ENCODE results near the gene ASL.
"Not testable (repeated sequence)": the region's sequence is repeated elsewhere in the genome, so short reads cannot be mapped to it uniquely, and the experiment has no call there.

The ASL gene

GRCh38 chr7:66118603-66119002 is 43.0 kb downstream of the ASL start:
- FAIRE-seq (no peak), DNase-seq (ENCODE audit: insufficient read length, low spot score) (no peak)
- TF ChIP-seq CTCF (IDR thresholded peaks at IDR 0.05; ENCODE audit: insufficient read depth, missing control alignments) = no peak

DNA sequence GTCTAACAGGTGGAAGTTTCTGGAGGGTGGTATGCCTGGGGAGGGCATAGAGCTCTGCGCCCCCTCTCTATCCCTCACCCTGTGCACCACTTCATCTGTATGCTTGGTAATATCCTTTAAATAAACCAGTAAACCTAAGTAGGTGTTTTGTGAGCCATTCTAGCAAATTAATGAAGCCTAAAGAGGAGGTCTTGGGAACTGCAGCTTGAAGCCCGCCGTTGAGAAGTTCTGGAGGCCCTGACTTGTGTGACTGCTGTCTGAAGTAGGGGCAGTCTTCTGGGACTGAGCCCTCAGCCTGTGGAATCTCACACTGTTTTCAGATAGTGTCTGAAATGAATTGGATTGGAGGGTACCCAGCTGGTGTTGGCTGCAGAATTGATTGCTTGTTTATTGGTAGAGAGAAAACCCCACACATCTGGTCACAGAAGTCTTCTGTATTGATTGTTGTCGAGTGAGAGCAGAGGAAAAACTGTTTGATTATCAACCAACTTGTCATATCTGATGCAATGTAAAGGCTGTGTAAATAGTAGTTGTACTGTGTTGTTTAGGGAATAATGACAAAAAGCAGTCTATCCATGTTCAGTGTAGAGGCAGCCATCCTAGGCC is 43.7 kb downstream of the ASL start:
- TF ChIP-seq CTCF (IDR thresholded peaks at IDR 0.05; ENCODE audit: insufficient read depth, missing control alignments) = no peak
- FAIRE-seq (no peak), DNase-seq (ENCODE audit: insufficient read length, low spot score) (no peak)

DNA sequence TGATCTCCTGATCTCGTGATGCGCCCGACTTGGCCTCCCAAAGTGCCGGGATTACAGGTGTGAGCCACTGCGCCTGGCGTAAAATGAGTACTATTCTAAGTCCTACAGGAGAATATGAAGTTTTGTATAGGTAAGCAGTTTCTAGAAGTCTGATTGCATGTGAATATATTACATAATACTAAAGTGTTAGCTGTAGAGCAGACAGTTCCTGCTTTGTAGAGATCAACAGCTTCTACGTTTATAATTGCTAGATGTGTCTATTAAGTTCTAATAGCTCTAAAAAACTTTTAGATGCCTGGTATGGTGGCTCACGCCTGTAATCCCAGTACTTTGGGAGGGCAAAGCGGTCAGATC is 47.5 kb downstream of the ASL start:
- DNase-seq (ENCODE audit: insufficient read length, low spot score) (no peak), FAIRE-seq (no peak)
- no peak for TF ChIP-seq CTCF (IDR thresholded peaks at IDR 0.05; ENCODE audit: insufficient read depth, missing control alignments)

- DNase-seq (ENCODE audit: insufficient read length, low spot score); FAIRE-seq: not testable (repeated sequence)
Measured at GRCh38 chr7:66124569-66124861, 48.9 kb downstream of the ASL start.

DNA sequence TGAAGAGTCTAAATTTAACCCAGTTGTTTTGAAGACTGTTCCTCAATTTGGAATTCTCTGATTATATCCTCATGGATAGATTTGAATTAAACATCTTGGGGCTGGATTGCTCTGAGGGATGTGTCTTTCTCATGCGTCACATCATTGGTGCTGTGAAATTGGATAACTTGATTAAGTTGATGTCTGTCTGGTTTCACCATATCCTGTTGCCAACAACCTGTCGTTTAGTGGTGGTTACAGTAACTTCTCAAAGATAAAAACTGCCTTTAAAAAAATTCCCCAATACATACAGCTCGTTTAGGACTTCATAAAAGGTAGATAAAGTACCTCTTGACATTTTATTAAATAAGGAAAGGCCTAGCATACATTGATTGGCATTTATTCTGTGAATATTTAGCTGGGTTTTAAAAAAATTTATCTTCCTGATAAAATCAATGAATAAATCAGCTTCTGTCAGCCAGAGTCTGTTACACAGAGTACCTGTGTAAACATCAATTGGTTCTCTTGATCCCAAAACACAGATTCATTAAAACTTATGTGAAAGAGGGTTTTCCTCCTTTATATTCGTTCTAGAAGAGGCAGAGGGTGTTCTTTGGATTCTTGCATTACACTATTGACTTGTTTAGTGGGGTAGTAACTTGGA is 49.6 kb downstream of the ASL start:
- no peak for TF ChIP-seq CTCF (IDR thresholded peaks at IDR 0.05; ENCODE audit: insufficient read depth, missing control alignments)
- no peak for DNase-seq (ENCODE audit: insufficient read length, low spot score)
- FAIRE-seq = no peak

DNA sequence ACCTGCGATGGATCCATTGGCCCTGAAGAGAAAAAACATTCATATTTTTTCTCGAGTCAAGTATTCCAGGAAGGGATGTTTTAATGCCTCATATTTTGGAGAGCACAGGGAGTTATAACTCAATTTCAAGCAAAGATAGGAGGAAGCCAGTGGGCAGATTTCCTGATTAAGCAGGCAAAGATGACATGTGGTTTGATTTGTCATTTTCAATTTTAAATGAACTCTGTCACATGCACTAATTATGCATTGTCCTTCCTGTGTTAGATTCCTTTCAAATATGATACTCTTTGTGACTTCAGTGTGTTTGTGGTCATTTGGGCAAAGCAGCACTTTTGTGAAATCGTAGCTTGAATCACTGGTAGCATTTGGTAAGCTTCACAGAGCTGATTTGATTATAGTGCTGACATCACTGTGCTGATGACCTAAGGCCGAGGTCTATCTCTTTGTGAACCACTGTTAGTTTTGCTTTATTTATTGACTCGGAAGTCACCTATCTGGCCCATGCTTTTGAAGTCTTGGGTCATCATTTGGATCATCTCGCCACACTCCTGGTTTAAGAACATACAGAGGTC is 50.2 kb downstream of the ASL start:
- FAIRE-seq; DNase-seq (ENCODE audit: insufficient read length, low spot score): not testable (repeated sequence)

- not testable (repeated sequence) for FAIRE-seq; DNase-seq (ENCODE audit: insufficient read length, low spot score)
Measured at GRCh38 chr7:66127172-66127571, 51.6 kb downstream of the ASL start.

GRCh38 chr7:66138994-66139752 is 63.6 kb downstream of the ASL start:
- TF ChIP-seq CTCF (IDR thresholded peaks at IDR 0.05; ENCODE audit: insufficient read depth, missing control alignments) = no peak
- no peak for FAIRE-seq
- DNase-seq (ENCODE audit: insufficient read length, low spot score) = no peak

Data from D721Med (cell line).